Lower lobe of right lung (tissue), 2 donors: Measurements from ENCODE around the gene ARHGEF28. TPM values are rescaled to one million over a fixed set of nuclear protein-coding genes. Genes with fewer than 3 reads are reported as not detected.

ENCODE experiments used
- ATAC-seq, 2 donors: fragments of 200-7000 bp; cut with Tn5 transposase; one replicate each; pipeline ENCODE4 v1.9.1; 2020 to 2022; ENCODE audit warnings: mild to moderate bottlenecking in 2 of 2, moderate library complexity in 2 of 2
- DNase-seq: peaks from one replicate; pipeline ENCODE4 v3.0.0-alpha.2; 2020
- H3K27ac ChIP-seq: fragments of 200-600 bp; one replicate; pipeline ENCODE4 v1.8.0; 2022
- H3K27me3 ChIP-seq: fragments of 200-600 bp; one replicate; pipeline ENCODE4 v1.8.0; 2022; ENCODE audit warnings: low read depth
- H3K36me3 ChIP-seq: fragments of 200-600 bp; one replicate; pipeline ENCODE4 v1.8.0; 2022; ENCODE audit warnings: mild to moderate bottlenecking
- H3K4me1 ChIP-seq: fragments of 200-600 bp; one replicate; pipeline ENCODE4 v1.8.0; 2022
- H3K4me3 ChIP-seq: fragments of 200-600 bp; one replicate; pipeline ENCODE4 v1.8.0; 2022; ENCODE audit warnings: mild to moderate bottlenecking
- H3K9me3 ChIP-seq: fragments of 200-600 bp; one replicate; pipeline ENCODE4 v1.8.0; 2022
- CTCF ChIP-seq: fragments of 200-600 bp; IDR thresholded peaks from one replicate; pipeline ENCODE4 v1.8.0; 2022; ENCODE audit warnings: antibody characterized with exemption, mild to moderate bottlenecking
- intact Hi-C: fragments of 100-400 bp; cut with DNase I; formaldehyde crosslinking; loops from one replicate; pipeline ENCODE4 v1.11.0; 2022
- total RNA-seq: library from RNA; stranded (reverse); fragmentation: NEBNext Ultra II Directional; extraction: Animal tissue kit (Norgen Biotek cat#: 25700); gene quantifications from one replicate; pipeline ENCODE4 v1.2.1, GENCODE V29; 2021
- donor health status: DM: no; HTN: yes; CAD: no; lungs with severe emphysema.

The ARHGEF28 gene
- total RNA-seq, 1 donor from 2014 or later = 30.4 TPM

GRCh38 chr5:73906277-73906676 lies 280.3 kb downstream of the ARHGEF28 start:
- H3K4me1 ChIP-seq = peaks cover 16% of the 10 kb centered on the region
- DNase-seq (no peak), ATAC-seq (no peak)
- intact Hi-C loops = no loop called here
- peaks cover 18% of the 10 kb centered on the region for H3K36me3 ChIP-seq
- H3K4me3 ChIP-seq = no peak overlapping the region
- H3K27ac ChIP-seq = no peak overlapping the region
- no peaks in the 10 kb centered on the region for H3K9me3 ChIP-seq
- TF ChIP-seq CTCF = no peak
- no peaks in the 10 kb centered on the region for H3K27me3 ChIP-seq

GRCh38 chr5:73907164-73907563 lies 281.2 kb downstream of the ARHGEF28 start:
- peaks cover 17% of the 10 kb centered on the region for H3K36me3 ChIP-seq
- no peak overlapping the region for H3K27ac ChIP-seq
- no peak for TF ChIP-seq CTCF
- no peak for DNase-seq
- H3K9me3 ChIP-seq = no peaks in the 10 kb centered on the region
- no peak overlapping the region for H3K4me3 ChIP-seq
- intact Hi-C loops = no loop called here
- H3K4me1 ChIP-seq = peaks cover 7% of the 10 kb centered on the region
- no peak for ATAC-seq
- no peaks in the 10 kb centered on the region for H3K27me3 ChIP-seq

- no peak overlapping the region for H3K4me3 ChIP-seq
- ATAC-seq (no peak), DNase-seq (no peak)
- H3K27me3 ChIP-seq = no peaks in the 10 kb centered on the region
- no peaks in the 10 kb centered on the region for H3K9me3 ChIP-seq
- H3K36me3 ChIP-seq = peaks cover 17% of the 10 kb centered on the region
- no peak for TF ChIP-seq CTCF
- intact Hi-C loops = no loop called here
- H3K4me1 ChIP-seq = no peaks in the 10 kb centered on the region
- H3K27ac ChIP-seq = no peak overlapping the region
Measured at GRCh38 chr5:73908395-73908794, 282.4 kb downstream of the ARHGEF28 start.

- no peak for TF ChIP-seq CTCF
- Histone ChIP-seq H3K9me3 (no peaks in the 10 kb centered on the region), H3K36me3 (peaks cover 13% of the 10 kb centered on the region), H3K27ac (no peak overlapping the region), H3K4me1 (no peaks in the 10 kb centered on the region), H3K4me3 (no peak overlapping the region), H3K27me3 (no peaks in the 10 kb centered on the region)
- ATAC-seq = no peak
- no peak for DNase-seq
- intact Hi-C loops = no loop called here
Measured at GRCh38 chr5:73908846-73909245, 282.9 kb downstream of the ARHGEF28 start.

- H3K27me3 ChIP-seq = no peaks in the 10 kb centered on the region
- no peak overlapping the region for H3K4me3 ChIP-seq
- no peak for ATAC-seq
- no peak for TF ChIP-seq CTCF
- H3K27ac ChIP-seq = no peak overlapping the region
- H3K9me3 ChIP-seq = no peaks in the 10 kb centered on the region
- no peak for DNase-seq
- intact Hi-C loops = no loop called here
- H3K4me1 ChIP-seq = no peaks in the 10 kb centered on the region
- peaks cover 12% of the 10 kb centered on the region for H3K36me3 ChIP-seq
Measured at GRCh38 chr5:73909474-73909873, 283.5 kb downstream of the ARHGEF28 start.
